ENCODE measurements around the gene AGBL4.
"Not testable (repeated sequence)": the region's sequence is repeated elsewhere in the genome, so short reads cannot be mapped to it uniquely, and the experiment has no call there.

DNA sequence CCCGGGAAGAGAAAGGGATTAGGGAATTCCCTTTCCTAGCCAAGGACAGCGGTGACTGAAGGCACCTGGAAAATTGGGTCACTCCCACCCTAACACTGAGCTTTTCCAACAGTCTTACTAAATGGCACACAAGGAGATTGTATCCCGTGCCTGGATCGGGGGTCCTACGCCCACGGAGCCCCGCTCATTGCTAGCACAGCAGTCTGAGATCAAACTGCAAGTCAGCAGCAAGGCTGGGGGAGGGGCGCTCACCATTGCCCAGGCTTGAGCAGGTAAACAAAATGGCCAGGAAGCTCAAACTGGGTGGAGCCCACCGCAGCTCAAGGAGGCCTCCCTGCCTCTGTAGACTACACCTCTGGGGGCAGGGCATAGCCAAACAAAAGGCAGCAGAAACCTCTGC lies 285.6 kb downstream of the AGBL4 start:
- TF ChIP-seq, protein P1, sequence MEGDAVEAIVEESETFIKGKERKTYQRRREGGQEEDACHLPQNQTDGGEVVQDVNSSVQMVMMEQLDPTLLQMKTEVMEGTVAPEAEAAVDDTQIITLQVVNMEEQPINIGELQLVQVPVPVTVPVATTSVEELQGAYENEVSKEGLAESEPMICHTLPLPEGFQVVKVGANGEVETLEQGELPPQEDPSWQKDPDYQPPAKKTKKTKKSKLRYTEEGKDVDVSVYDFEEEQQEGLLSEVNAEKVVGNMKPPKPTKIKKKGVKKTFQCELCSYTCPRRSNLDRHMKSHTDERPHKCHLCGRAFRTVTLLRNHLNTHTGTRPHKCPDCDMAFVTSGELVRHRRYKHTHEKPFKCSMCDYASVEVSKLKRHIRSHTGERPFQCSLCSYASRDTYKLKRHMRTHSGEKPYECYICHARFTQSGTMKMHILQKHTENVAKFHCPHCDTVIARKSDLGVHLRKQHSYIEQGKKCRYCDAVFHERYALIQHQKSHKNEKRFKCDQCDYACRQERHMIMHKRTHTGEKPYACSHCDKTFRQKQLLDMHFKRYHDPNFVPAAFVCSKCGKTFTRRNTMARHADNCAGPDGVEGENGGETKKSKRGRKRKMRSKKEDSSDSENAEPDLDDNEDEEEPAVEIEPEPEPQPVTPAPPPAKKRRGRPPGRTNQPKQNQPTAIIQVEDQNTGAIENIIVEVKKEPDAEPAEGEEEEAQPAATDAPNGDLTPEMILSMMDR (conservative IDR thresholded peaks at IDR 0.05; ENCODE audit: low read depth, low read length): not testable (repeated sequence)
- TF ChIP-seq MXI1 (IDR thresholded peaks at IDR 0.05; ENCODE audit: borderline replicate concordance, low read depth, low read length); CEBPB (IDR thresholded peaks at IDR 0.05; ENCODE audit: low read depth, low read length); MAZ (IDR thresholded peaks at IDR 0.05; ENCODE audit: borderline replicate concordance, low read depth, low read length); POLR2A (IDR thresholded peaks at IDR 0.05; ENCODE audit: low read depth, low read length); CHD1 (IDR thresholded peaks at IDR 0.05; ENCODE audit: low read depth, low read length); RAD21 (IDR thresholded peaks at IDR 0.05; ENCODE audit: low read length): not testable (repeated sequence)
- TF ChIP-seq, protein P2, sequence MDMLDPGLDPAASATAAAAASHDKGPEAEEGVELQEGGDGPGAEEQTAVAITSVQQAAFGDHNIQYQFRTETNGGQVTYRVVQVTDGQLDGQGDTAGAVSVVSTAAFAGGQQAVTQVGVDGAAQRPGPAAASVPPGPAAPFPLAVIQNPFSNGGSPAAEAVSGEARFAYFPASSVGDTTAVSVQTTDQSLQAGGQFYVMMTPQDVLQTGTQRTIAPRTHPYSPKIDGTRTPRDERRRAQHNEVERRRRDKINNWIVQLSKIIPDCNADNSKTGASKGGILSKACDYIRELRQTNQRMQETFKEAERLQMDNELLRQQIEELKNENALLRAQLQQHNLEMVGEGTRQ (IDR thresholded peaks at IDR 0.05; ENCODE audit: low read depth, low read length): not testable (repeated sequence)
